ENCODE results near the gene WSCD2. TPM values are rescaled to one million over a fixed set of nuclear protein-coding genes. Genes with fewer than 3 reads are reported as not detected.

The WSCD2 gene
- total RNA-seq, 1 experiment from 2014 or later, result 1.8 TPM

GRCh38 chr12:108148521-108149074 lies 19.5 kb downstream of the WSCD2 start:
- no peaks in the 10 kb centered on the region for H3K27me3 ChIP-seq (ENCODE audit: control insufficient read depth, insufficient read depth, low read length)

GRCh38 chr12:108150436-108150835 lies 21.3 kb downstream of the WSCD2 start:
- H3K27me3 ChIP-seq (ENCODE audit: control insufficient read depth, insufficient read depth, low read length), result no peaks in the 10 kb centered on the region

More at GRCh38 chr12:108148521-108149074, 19.5 kb downstream of the WSCD2 start:
- DNase-seq, result no peak
- Histone ChIP-seq H3K4me3 (ENCODE audit: insufficient read depth, low read depth, low read length) (no peak overlapping the region), H3K36me3 (replicated peaks; ENCODE audit: control insufficient read depth, insufficient read depth, low read length) (no peaks in the 10 kb centered on the region)

DNA sequence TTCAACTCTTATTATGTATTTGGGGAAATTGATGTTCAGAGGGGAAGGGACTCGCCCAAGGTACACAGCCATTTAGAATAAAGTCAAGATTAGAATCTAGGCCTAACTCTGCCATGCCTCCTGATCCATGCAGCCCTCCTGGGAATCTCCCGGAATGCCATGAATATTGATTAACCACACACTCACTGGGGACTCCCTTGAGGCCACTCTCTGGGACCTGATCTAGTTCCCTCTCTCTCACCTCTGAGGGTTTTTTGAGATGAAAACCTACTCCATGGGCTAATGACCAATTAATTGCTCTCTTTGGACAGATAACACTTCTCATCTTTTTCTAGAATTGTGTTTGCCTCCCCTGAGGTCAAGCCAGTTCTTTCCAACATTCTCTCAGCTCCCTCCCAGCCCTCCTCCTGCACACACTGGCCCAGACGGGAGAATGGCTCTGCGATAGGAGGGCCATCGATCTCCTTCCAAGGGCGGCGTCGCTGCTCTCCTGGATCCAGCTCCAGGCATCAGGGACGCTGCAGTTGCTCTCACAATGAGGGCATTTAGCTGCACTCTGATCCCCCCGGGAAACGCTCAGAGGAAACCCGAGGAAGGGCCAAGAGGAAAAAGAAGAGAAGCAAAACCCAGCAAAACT lies 22.6 kb downstream of the WSCD2 start:
- Histone ChIP-seq H3K4me3 (ENCODE audit: insufficient read depth, low read depth, low read length) (no peak overlapping the region), H3K27me3 (ENCODE audit: control insufficient read depth, insufficient read depth, low read length) (no peaks in the 10 kb centered on the region), H3K36me3 (replicated peaks; ENCODE audit: control insufficient read depth, insufficient read depth, low read length) (no peaks in the 10 kb centered on the region)
- DNase-seq, result peak; percentile 62

More at GRCh38 chr12:108150436-108150835, 21.3 kb downstream of the WSCD2 start:
- no peaks in the 10 kb centered on the region for H3K36me3 ChIP-seq (replicated peaks; ENCODE audit: control insufficient read depth, insufficient read depth, low read length)
- no peak overlapping the region for H3K4me3 ChIP-seq (ENCODE audit: insufficient read depth, low read depth, low read length)
- no peak for DNase-seq

- DNase-seq, result no peak
- Histone ChIP-seq H3K27me3 (ENCODE audit: control insufficient read depth, insufficient read depth, low read length) (no peaks in the 10 kb centered on the region), H3K36me3 (replicated peaks; ENCODE audit: control insufficient read depth, insufficient read depth, low read length) (no peaks in the 10 kb centered on the region), H3K4me3 (ENCODE audit: insufficient read depth, low read depth, low read length) (no peak overlapping the region)
Observed at GRCh38 chr12:108152170-108152538, 23.1 kb downstream of the WSCD2 start.

DNA sequence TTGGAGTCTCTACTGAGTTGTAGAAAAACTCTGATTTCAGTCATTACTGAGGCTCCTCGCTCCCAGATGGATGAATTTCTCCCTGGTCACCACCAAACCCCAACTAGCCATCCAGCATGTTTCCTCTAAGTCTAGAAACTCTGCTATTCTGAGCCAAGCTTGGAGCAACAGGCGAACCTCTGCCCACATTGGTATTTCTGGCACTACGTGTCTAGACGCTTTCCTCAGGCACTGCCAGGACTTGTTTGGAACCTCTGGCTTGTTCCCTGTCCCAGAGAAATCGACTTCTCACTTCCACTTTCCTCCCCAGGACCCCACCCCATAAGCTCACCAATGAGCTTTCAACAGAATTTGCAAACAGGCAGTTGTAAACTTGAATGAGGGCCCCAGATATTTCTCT lies 27.6 kb downstream of the WSCD2 start:
- Histone ChIP-seq H3K36me3 (replicated peaks; ENCODE audit: control insufficient read depth, insufficient read depth, low read length) (no peaks in the 10 kb centered on the region), H3K27me3 (ENCODE audit: control insufficient read depth, insufficient read depth, low read length) (no peaks in the 10 kb centered on the region), H3K4me3 (ENCODE audit: insufficient read depth, low read depth, low read length) (no peak overlapping the region)
- no peak for DNase-seq

DNA sequence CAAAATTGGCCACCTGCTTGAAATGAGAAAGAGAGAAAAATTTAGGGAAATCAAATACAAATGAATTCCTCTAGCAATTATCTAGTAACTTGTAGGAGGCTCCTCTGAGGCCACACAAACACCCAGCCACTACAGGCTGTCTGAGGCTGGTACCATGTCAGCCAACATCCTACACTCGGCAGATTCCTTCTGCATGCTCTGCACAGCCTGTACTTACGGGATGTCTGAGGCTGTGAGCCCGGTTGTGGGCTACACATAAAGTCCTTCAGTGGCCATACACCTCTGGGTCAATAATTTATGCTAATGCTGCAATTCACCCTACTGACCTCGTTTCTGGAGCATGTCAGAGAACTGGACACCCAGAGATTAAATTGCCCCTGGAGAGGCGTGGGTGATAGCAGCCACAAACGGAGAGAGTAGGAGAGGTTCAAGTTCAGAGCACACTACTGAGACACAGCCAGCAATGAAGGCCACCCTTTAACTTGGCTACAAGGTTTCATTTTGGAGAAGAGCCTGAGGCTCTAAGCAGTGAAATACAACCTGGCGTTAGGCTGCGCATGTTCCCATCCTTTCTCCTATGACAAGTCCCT lies 28.9 kb downstream of the WSCD2 start:
- H3K4me3 ChIP-seq (ENCODE audit: insufficient read depth, low read depth, low read length), result no peak overlapping the region
- DNase-seq, result no peak
- H3K36me3 ChIP-seq (replicated peaks; ENCODE audit: control insufficient read depth, insufficient read depth, low read length), result no peaks in the 10 kb centered on the region
- no peaks in the 10 kb centered on the region for H3K27me3 ChIP-seq (ENCODE audit: control insufficient read depth, insufficient read depth, low read length)

DNA sequence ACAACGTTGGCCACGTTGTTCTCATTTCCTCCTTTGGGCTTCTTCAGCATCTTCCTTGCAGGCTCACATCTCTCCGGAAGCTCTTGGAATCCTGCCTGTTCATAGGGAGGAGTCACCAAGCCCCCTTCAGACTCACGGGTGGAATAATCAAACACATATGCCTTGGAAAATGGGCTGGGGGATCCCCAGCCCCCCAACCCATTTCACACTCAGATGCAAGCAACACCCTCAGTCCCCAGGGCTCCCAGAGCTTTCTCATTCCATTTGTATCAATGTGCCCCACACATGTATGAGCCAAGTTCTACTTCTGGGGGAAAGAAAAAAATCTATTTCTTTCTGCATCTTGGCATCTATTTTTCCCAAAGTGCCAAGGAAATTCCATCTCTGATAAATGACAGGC lies 33.1 kb downstream of the WSCD2 start:
- DNase-seq, result no peak
- H3K27me3 ChIP-seq (ENCODE audit: control insufficient read depth, insufficient read depth, low read length), result no peaks in the 10 kb centered on the region
- no peaks in the 10 kb centered on the region for H3K36me3 ChIP-seq (replicated peaks; ENCODE audit: control insufficient read depth, insufficient read depth, low read length)
- H3K4me3 ChIP-seq (ENCODE audit: insufficient read depth, low read depth, low read length), result no peak overlapping the region

GRCh38 chr12:108166505-108166904 lies 37.4 kb downstream of the WSCD2 start:
- Histone ChIP-seq H3K27me3 (ENCODE audit: control insufficient read depth, insufficient read depth, low read length) (no peaks in the 10 kb centered on the region; the same call in 1 of the 2 replicates), H3K36me3 (replicated peaks; ENCODE audit: control insufficient read depth, insufficient read depth, low read length) (no peaks in the 10 kb centered on the region), H3K4me3 (ENCODE audit: insufficient read depth, low read depth, low read length) (no peak overlapping the region)
- DNase-seq, result no peak

DNA sequence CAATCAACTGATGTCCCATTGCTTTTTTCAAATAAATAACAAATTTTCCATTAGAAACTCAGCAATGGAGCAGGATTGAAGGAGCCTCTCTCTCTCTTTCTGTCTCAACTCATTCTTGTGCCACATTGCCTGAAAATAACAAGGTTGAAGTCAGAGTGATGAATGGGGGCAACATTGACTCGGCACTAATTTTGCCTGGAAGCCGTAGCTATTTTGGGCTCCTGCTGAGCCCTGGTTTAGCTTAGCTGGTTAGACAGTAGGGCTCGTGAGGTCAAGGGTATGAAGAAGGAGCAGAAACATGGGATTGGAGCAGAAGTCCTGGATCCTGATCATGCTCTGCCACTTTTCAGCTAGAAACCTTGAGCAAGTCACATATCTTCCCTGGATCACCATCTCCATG lies 38.9 kb downstream of the WSCD2 start:
- Histone ChIP-seq H3K4me3 (ENCODE audit: insufficient read depth, low read depth, low read length) (no peak overlapping the region), H3K36me3 (replicated peaks; ENCODE audit: control insufficient read depth, insufficient read depth, low read length) (no peaks in the 10 kb centered on the region), H3K27me3 (ENCODE audit: control insufficient read depth, insufficient read depth, low read length) (no peaks in the 10 kb centered on the region; the same call in 1 of the 2 replicates)
- no peak for DNase-seq

- H3K36me3 ChIP-seq (replicated peaks; ENCODE audit: control insufficient read depth, insufficient read depth, low read length), result no peaks in the 10 kb centered on the region
- H3K27me3 ChIP-seq (ENCODE audit: control insufficient read depth, insufficient read depth, low read length), result no peaks in the 10 kb centered on the region; the same call in 1 of the 2 replicates
- DNase-seq, result no peak
- no peak overlapping the region for H3K4me3 ChIP-seq (ENCODE audit: insufficient read depth, low read depth, low read length)
Observed at GRCh38 chr12:108169708-108170107, 40.6 kb downstream of the WSCD2 start.

GRCh38 chr12:108170164-108170563 lies 41.1 kb downstream of the WSCD2 start:
- DNase-seq, result no peak
- Histone ChIP-seq H3K36me3 (replicated peaks; ENCODE audit: control insufficient read depth, insufficient read depth, low read length) (no peaks in the 10 kb centered on the region), H3K4me3 (ENCODE audit: insufficient read depth, low read depth, low read length) (no peak overlapping the region), H3K27me3 (ENCODE audit: control insufficient read depth, insufficient read depth, low read length) (no peaks in the 10 kb centered on the region; the same call in 1 of the 2 replicates)

GRCh38 chr12:108172033-108172432 lies 42.9 kb downstream of the WSCD2 start:
- Histone ChIP-seq H3K36me3 (replicated peaks; ENCODE audit: control insufficient read depth, insufficient read depth, low read length) (no peaks in the 10 kb centered on the region), H3K27me3 (ENCODE audit: control insufficient read depth, insufficient read depth, low read length) (no peaks in the 10 kb centered on the region; the same call in 1 of the 2 replicates)

DNA sequence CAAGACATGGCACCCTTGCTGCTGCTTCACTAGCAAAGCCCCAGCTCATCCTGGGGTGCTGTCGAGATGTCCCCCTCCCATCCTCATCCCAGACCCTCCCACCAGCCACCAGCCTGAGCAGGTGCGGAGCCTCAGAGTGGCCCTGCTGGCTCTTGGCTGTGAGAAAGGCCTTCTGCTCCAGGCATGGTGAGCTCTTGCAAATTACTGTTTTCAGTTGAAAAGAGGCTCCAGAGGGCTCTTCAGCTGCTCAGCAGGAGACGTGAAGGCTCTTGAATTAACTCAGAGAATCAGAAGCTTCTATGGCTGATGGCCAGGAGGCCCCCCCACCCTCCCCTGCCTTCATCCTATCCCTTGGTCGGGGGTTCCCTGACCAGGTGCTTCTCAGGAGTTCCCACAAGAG lies 44.1 kb downstream of the WSCD2 start:
- Histone ChIP-seq H3K27me3 (ENCODE audit: control insufficient read depth, insufficient read depth, low read length) (no peaks in the 10 kb centered on the region; the same call in 1 of the 2 replicates), H3K4me3 (ENCODE audit: insufficient read depth, low read depth, low read length) (no peak overlapping the region), H3K36me3 (replicated peaks; ENCODE audit: control insufficient read depth, insufficient read depth, low read length) (no peaks in the 10 kb centered on the region)
- DNase-seq, result no peak

More at GRCh38 chr12:108172033-108172432, 42.9 kb downstream of the WSCD2 start:
- no peak overlapping the region for H3K4me3 ChIP-seq (ENCODE audit: insufficient read depth, low read depth, low read length)
- DNase-seq, result no peak

DNA sequence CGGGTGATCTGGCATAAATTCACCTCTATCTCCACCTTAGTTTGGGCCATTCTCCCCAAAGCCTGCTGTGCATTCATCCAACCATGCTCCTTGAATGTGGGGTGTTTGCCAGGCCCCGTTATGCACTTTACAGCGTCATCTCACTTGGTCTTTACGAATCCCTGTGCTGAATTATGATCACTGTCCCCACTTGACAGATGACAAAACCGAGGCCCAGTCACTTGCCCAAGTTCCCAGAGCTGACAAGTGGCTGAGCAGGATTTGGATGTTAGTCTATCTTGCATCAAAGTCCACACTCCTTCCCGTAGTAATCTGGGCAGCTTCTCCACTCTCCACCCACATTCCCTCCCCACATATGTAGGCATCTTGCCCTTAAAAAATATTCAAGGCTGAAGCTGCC lies 44.8 kb downstream of the WSCD2 start:
- DNase-seq, result no peak
- Histone ChIP-seq H3K36me3 (replicated peaks; ENCODE audit: control insufficient read depth, insufficient read depth, low read length) (no peaks in the 10 kb centered on the region), H3K27me3 (ENCODE audit: control insufficient read depth, insufficient read depth, low read length) (no peaks in the 10 kb centered on the region; the same call in 1 of the 2 replicates), H3K4me3 (ENCODE audit: insufficient read depth, low read depth, low read length) (no peak overlapping the region)

DNA sequence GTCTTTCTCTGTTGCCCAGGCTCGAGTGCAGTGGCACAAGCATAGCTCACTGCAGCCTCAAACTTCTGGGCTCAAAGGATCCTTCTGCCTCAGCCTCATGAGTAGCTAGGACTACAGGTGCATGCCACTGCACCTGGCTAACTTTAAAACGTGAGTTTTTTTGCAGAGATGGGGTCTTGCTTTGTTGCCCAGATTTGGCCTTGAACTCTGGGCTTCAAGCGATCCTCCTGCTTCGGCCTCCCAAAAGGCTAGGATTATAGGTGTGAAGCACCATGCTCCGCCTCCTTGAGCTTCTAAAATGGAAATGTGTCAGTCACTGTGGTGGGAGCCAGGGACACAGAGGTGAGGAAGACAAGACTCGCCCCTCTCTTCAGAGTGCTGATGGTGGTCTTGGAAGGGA lies 45.6 kb downstream of the WSCD2 start:
- Histone ChIP-seq H3K4me3 (ENCODE audit: insufficient read depth, low read depth, low read length) (no peak overlapping the region), H3K27me3 (ENCODE audit: control insufficient read depth, insufficient read depth, low read length) (no peaks in the 10 kb centered on the region), H3K36me3 (replicated peaks; ENCODE audit: control insufficient read depth, insufficient read depth, low read length) (no peaks in the 10 kb centered on the region)
- DNase-seq, result no peak

All from H7 (cell line).